ENCODE results near the gene VPS37C.

GRCh38 chr11:61121192-61121831 lies 39.9 kb downstream of the VPS37C start:
- no peak for TF ChIP-seq POLR2A (IDR thresholded peaks at IDR 0.05)
- TF ChIP-seq, protein P1, sequence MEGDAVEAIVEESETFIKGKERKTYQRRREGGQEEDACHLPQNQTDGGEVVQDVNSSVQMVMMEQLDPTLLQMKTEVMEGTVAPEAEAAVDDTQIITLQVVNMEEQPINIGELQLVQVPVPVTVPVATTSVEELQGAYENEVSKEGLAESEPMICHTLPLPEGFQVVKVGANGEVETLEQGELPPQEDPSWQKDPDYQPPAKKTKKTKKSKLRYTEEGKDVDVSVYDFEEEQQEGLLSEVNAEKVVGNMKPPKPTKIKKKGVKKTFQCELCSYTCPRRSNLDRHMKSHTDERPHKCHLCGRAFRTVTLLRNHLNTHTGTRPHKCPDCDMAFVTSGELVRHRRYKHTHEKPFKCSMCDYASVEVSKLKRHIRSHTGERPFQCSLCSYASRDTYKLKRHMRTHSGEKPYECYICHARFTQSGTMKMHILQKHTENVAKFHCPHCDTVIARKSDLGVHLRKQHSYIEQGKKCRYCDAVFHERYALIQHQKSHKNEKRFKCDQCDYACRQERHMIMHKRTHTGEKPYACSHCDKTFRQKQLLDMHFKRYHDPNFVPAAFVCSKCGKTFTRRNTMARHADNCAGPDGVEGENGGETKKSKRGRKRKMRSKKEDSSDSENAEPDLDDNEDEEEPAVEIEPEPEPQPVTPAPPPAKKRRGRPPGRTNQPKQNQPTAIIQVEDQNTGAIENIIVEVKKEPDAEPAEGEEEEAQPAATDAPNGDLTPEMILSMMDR (IDR thresholded peaks at IDR 0.05): no peak
- TF ChIP-seq POLR2AphosphoS5 (IDR thresholded peaks at IDR 0.05): no peak
- TF ChIP-seq EP300 (IDR thresholded peaks at IDR 0.05): no peak
